Esophagus muscularis mucosa (tissue), 4 donors: Measurements from ENCODE around the gene CDC42SE2. TPM values are rescaled to one million over a fixed set of nuclear protein-coding genes. Genes with fewer than 3 reads are reported as not detected.

Source experiments
- DNase-seq: peaks from one replicate; pipeline ENCODE4 v3.0.0-alpha.2; 2017; ENCODE audit errors: extremely low spot score
- H3K27ac ChIP-seq, 4 donors: fragments of 200-600 bp; sonication (generic); replicated peaks in 1 of 4; 1 replicate in 3 of 4; 2 replicates in 1 of 4; pipeline ENCODE4 v1.5.1; 2016 to 2019; ENCODE audit warnings: mild to moderate bottlenecking in 1 of 4
- H3K27me3 ChIP-seq, 4 donors: fragments of 200-600 bp; sonication (generic); one replicate each; pipeline versions ENCODE4 v1.5.1 to v1.6.0; 2016 to 2019
- H3K36me3 ChIP-seq, 4 donors: fragments of 200-600 bp; sonication (generic); one replicate each; pipeline ENCODE4 v1.5.1; 2016 to 2019
- H3K4me1 ChIP-seq, 4 donors: fragments of 200-600 bp; sonication (generic); one replicate each; pipeline ENCODE4 v1.5.1; 2016 to 2019
- H3K4me3 ChIP-seq, 4 donors: fragments of 200-600 bp; sonication (generic); 1 replicate in 2 of 4; 2 replicates in 2 of 4; pipeline ENCODE4 v1.5.1; 2016 to 2019; ENCODE audit warnings: mild to moderate bottlenecking in 4 of 4, moderate library complexity in 1 of 4
- H3K9me3 ChIP-seq, 4 donors: fragments of 200-600 bp; sonication (generic); 1 replicate in 3 of 4; 2 replicates in 1 of 4; pipeline ENCODE4 v1.5.1; 2016 to 2019
- EP300 ChIP-seq: sonication (generic); formaldehyde crosslinking; IDR thresholded peaks from one replicate; pipeline ENCODE4 v1.6.1; 2017; ENCODE audit warnings: antibody characterized with exemption
- POLR2A ChIP-seq: fragments of 450-650 bp; IDR thresholded peaks from one replicate; pipeline ENCODE4 v1.6.1; 2017; ENCODE audit warnings: antibody characterized with exemption, moderate library complexity, mild to moderate bottlenecking, low read depth
- POLR2AphosphoS5 ChIP-seq, 2 donors: sonication (generic); formaldehyde crosslinking; IDR thresholded peaks; one replicate each; pipeline ENCODE4 v1.6.1; 2017; ENCODE audit warnings: antibody characterized with exemption in 2 of 2
- WGBS: methylation state at CpG from one replicate; pipeline ENCODE4 v1.1.5; 2018; 5-methylcytosine and 5-hydroxymethylcytosine counted together
- intact Hi-C: fragments of 100-400 bp; cut with DNase I; formaldehyde crosslinking; loops from one replicate; pipeline ENCODE4 v1.15.1; 2023
- total RNA-seq, 4 donors: library from RNA; depleted of rRNA; stranded (reverse); fragments of >200 nt; gene quantifications; one replicate each; pipeline versions ENCODE4 v1.1.0 to v1.2.1, GENCODE V29; 2016
- TF ChIP-seq, protein P1 (sequence below), 3 experiments: fragments of 200-600 bp in 2 of 3; fragments of 450-650 bp in 1 of 3; sonication (generic) in 2 of 3; IDR thresholded peaks; one replicate each; pipeline ENCODE4 v1.5.1; 2017 to 2019; ENCODE audit warnings: antibody characterized with exemption in 3 of 3, mild to moderate bottlenecking in 2 of 3, moderate library complexity in 1 of 3

Gene CDC42SE2, protein sequence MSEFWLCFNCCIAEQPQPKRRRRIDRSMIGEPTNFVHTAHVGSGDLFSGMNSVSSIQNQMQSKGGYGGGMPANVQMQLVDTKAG
- total RNA-seq, result 10 to 100 TPM; 23.1 to 28.0 (median 25.4) TPM

DNA sequence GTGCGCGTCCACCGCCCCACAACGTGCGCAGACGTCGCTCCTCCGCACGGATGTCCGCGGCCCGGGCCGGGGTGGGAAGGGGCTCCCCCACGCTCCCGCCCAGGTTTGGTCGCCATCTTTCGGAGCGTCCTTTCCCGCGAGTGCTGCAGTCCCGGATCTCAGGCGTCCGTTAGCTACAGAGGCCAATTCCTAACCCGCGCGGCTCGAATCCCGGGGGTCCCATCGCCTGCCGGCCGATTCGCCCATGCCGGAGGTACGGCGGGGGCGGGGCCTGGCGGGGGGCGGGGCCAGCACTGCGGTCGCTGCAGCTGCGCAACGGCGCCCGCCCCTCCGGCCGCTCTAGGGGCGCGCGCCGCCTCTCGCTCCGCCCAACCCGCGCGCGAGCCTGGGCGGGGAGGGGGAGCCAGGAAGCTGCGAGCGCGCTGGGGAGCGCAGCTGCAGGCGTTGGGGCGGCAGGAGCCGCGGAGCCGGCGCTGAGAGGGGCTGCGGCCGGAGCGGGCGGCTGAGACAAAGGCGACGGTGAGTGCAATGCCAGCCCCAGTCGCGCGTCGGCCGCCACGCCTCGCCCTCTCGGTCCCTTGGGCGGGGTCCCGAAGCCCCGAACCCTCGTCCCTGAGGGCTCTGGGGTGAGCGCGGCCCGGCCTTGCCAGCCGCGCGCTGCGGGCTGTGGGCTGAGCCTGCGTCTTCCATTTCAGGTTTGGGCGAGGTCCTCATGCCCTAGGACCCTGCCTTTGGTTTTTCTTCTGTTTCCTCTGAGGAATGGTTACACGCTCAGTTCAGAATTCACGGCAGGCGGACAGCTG lies at the start of gene CDC42SE2:
TSS of gene CDC42SE2 (plus strand) at position 406 of the 803 bp plus-strand sequence. CDS start 95,441 bp downstream, outside the sequence.
- Histone ChIP-seq H3K27me3 (no peaks in the 10 kb centered on the region), H3K4me3 (peak within 1 kb of the TSS; percentile 76 to 100 (median 91)), H3K9me3 (no peaks in the 10 kb centered on the region), H3K36me3 (no peaks in the 10 kb centered on the region), H3K27ac (peak within 1 kb of the TSS; percentile 84 to 94 (median 90)), H3K4me1 (peaks cover 5 to 33% (median 30%) of the 10 kb centered on the region in 4 donors)
- WGBS, result 0% methylated on average over 29 of the region's 97 CpGs
- DNase-seq, result peak; percentile 93
- intact Hi-C loops, result loop anchor here (2.0 to 5.0 kb wide), 2 partner anchors 93 to 153 kb away; partner anchors contain the start of gene LYRM7
- TF ChIP-seq, protein P1, sequence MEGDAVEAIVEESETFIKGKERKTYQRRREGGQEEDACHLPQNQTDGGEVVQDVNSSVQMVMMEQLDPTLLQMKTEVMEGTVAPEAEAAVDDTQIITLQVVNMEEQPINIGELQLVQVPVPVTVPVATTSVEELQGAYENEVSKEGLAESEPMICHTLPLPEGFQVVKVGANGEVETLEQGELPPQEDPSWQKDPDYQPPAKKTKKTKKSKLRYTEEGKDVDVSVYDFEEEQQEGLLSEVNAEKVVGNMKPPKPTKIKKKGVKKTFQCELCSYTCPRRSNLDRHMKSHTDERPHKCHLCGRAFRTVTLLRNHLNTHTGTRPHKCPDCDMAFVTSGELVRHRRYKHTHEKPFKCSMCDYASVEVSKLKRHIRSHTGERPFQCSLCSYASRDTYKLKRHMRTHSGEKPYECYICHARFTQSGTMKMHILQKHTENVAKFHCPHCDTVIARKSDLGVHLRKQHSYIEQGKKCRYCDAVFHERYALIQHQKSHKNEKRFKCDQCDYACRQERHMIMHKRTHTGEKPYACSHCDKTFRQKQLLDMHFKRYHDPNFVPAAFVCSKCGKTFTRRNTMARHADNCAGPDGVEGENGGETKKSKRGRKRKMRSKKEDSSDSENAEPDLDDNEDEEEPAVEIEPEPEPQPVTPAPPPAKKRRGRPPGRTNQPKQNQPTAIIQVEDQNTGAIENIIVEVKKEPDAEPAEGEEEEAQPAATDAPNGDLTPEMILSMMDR (IDR thresholded peaks at IDR 0.05), result no peak
- TF ChIP-seq POLR2A (peak; percentile 80), POLR2AphosphoS5 (IDR thresholded peaks at IDR 0.05) (peak; percentile 89 to 94), EP300 (no peak)

DNA sequence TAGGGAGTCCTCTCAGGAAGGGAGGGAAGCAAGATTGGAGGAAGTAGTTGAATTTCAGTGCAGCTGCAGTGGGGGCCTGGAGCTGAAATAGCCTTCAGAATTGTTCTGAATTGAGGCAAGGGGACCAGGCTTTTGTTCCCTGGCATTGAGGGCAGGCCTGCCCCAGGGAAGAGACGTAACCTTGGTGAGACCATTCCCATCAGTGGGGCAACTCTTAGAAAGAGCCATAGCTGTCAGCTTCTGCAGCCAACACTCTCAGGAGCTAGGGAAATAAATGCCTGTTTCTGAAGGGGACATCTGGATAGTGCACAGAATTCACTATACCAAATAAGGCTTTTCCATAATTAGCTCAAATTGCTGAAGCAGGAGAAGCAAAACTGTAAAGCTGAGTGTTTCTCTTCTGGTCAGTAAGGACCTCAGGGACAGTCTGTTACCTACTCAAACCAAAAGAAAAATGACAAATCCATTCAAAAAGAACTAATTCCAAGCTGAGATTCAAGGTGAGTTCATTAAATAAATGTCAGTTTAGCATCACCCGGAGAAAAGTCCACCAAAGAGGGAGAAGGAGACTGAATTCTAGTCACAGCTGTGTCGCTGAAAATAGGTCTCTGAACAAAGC lies 49.1 kb upstream of the CDC42SE2 start:
- Histone ChIP-seq H3K27me3 (no peaks in the 10 kb centered on the region), H3K4me3 (no peak overlapping the region), H3K4me1 (peaks cover 0 to 14% (median 10%) of the 10 kb centered on the region in 4 donors), H3K36me3 (no peaks in the 10 kb centered on the region), H3K27ac (no peak overlapping the region), H3K9me3 (no peaks in the 10 kb centered on the region)
- DNase-seq, result no peak
- 45% methylated on average over 3 of the region's 3 CpGs for WGBS
- intact Hi-C loops, result no loop called here
- TF ChIP-seq EP300 (no peak), POLR2A (no peak), POLR2AphosphoS5 (IDR thresholded peaks at IDR 0.05) (no peak)
- TF ChIP-seq, protein P1 (IDR thresholded peaks at IDR 0.05), result no peak

DNA sequence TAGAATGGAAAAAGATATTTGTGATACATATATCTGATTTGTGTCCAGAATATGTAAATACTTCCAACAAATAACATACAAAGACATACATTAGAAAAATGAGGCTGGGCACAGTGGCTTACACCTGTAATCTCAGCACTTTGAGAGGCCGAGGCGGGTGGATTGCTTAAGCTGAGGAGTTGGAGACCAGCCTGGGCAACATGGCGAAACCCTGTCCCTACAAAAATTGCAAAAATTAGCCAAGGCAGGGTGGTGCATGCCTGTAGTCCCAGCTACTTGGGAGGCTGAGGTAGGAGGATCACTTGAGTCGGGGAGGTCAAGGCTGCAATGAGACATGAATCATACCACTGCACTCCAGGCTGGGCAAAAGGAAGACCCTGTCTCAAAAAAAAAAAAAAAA lies 46.1 kb upstream of the CDC42SE2 start:
- WGBS, result 98% methylated on average over 4 of the region's 4 CpGs
- peaks cover 0 to 28% (median 20%) of the 10 kb centered on the region in 4 donors for H3K4me1 ChIP-seq
- no peak overlapping the region for H3K4me3 ChIP-seq
- H3K27me3 ChIP-seq, result no peaks in the 10 kb centered on the region
- intact Hi-C loops, result no loop called here
- TF ChIP-seq EP300, result no peak
- no peak for TF ChIP-seq POLR2AphosphoS5 (IDR thresholded peaks at IDR 0.05)
- TF ChIP-seq POLR2A, result no peak
- TF ChIP-seq, protein P1 (IDR thresholded peaks at IDR 0.05), result no peak
- DNase-seq, result no peak
- no peaks in the 10 kb centered on the region for H3K9me3 ChIP-seq
- H3K36me3 ChIP-seq, result no peaks in the 10 kb centered on the region
- no peak overlapping the region for H3K27ac ChIP-seq

DNA sequence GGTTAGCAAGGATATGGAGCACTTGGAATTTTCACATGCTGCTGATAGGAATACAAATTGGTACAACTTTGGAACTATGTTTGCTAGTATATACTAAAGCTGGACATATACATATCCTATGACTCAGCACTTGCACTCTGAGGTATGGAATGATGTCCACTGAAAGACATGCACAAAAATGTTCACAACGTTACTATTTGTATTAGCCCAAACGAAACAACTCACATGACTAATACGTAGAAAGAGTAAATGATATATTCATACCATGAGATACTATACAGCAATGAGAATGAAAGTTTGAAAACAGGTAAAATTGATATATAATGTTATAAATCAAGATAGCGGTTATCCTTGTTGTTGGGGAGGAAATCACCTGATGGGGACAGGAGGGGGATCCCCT lies 45.5 kb upstream of the CDC42SE2 start:
- WGBS, result 90% methylated on average over 4 of the region's 4 CpGs
- Histone ChIP-seq H3K4me1 (peaks cover 0 to 34% (median 26%) of the 10 kb centered on the region in 4 donors), H3K4me3 (no peak overlapping the region), H3K27ac (no peak overlapping the region), H3K9me3 (no peaks in the 10 kb centered on the region), H3K27me3 (no peaks in the 10 kb centered on the region), H3K36me3 (no peaks in the 10 kb centered on the region)
- TF ChIP-seq, protein P1 (IDR thresholded peaks at IDR 0.05), result no peak
- TF ChIP-seq EP300, result no peak
- TF ChIP-seq POLR2A, result no peak
- TF ChIP-seq POLR2AphosphoS5 (IDR thresholded peaks at IDR 0.05), result no peak
- intact Hi-C loops, result no loop called here
- no peak for DNase-seq
